WTC11 (cell line): ENCODE results near the gene GPD1. TPM values are rescaled to one million over a fixed set of nuclear protein-coding genes. Genes with fewer than 3 reads are reported as not detected.

Source experiments
- ATAC-seq: fragments of 200-7000 bp; cut with Tn5 transposase; 2 replicates; pipeline ENCODE4 v1.10.0; 2021; ENCODE audit warnings: mild to moderate bottlenecking, moderate library complexity
- CTCF ChIA-PET: fragments of 300-600 bp; sonication (Branson Sonifier 250); formaldehyde crosslinking; loops from one replicate; lab custom pipeline; 2021; ENCODE audit warnings: antibody characterized with exemption; lab: Charles Lee
- POLR2A ChIA-PET: fragments of 350-600 bp; sonication (Branson Sonifier 250); formaldehyde crosslinking; loops from one replicate; lab custom pipeline; 2021; ENCODE audit warnings: antibody characterized with exemption; lab: Charles Lee
- DNase-seq: peaks from one replicate; pipeline ENCODE4 v3.0.0; 2021; ENCODE audit warnings: low spot score
- H3K27ac Mint-ChIP-seq: 2 replicates; pipeline ENCODE4 v1.8.0; 2021; ENCODE audit warnings: mixed read lengths
- H3K27me3 Mint-ChIP-seq: 2 replicates; pipeline ENCODE4 v1.8.0; 2021; ENCODE audit warnings: low read depth, mild to moderate bottlenecking, moderate library complexity, mixed read lengths
- H3K36me3 Mint-ChIP-seq: 2 replicates; pipeline ENCODE4 v1.8.0; 2021; ENCODE audit warnings: mixed read lengths
- H3K4me1 Mint-ChIP-seq: 2 replicates; pipeline ENCODE4 v1.8.0; 2022; ENCODE audit warnings: mixed read lengths
- H3K4me3 Mint-ChIP-seq: 2 replicates; pipeline ENCODE4 v1.8.0; 2021; ENCODE audit warnings: mild to moderate bottlenecking, moderate library complexity, mixed read lengths
- H3K9me3 Mint-ChIP-seq: 2 replicates; pipeline ENCODE4 v1.8.0; 2021; ENCODE audit warnings: mixed read lengths
- CBFB ChIP-seq: sonication (generic); formaldehyde crosslinking; IDR thresholded peaks from 2 replicates; pipeline ENCODE4 v1.8.1; 2022; ENCODE audit warnings: mild to moderate bottlenecking, low read depth, missing genetic modification reagents
- CREB1 ChIP-seq: sonication (generic); formaldehyde crosslinking; IDR thresholded peaks from 2 replicates; pipeline ENCODE4 v1.8.0; 2023; ENCODE audit warnings: mild to moderate bottlenecking, missing genetic modification reagents
- E2F1 ChIP-seq: sonication (generic); formaldehyde crosslinking; IDR thresholded peaks from 2 replicates; pipeline ENCODE4 v1.8.0; 2022; ENCODE audit warnings: mild to moderate bottlenecking, missing genetic modification reagents
- FOXP1 ChIP-seq: sonication (generic); formaldehyde crosslinking; IDR thresholded peaks from 2 replicates; pipeline ENCODE4 v1.8.0; 2022; ENCODE audit warnings: missing genetic modification reagents, mild to moderate bottlenecking, moderate library complexity, borderline replicate concordance
- JUN ChIP-seq: sonication (generic); formaldehyde crosslinking; IDR thresholded peaks from 2 replicates; pipeline ENCODE4 v1.8.0; 2023; ENCODE audit warnings: mild to moderate bottlenecking, missing genetic modification reagents
- MLX ChIP-seq: sonication (generic); formaldehyde crosslinking; IDR thresholded peaks from 2 replicates; pipeline ENCODE4 v1.8.1; 2023; ENCODE audit warnings: mild to moderate bottlenecking, missing genetic modification reagents, moderate library complexity
- PRDM15 ChIP-seq: sonication (generic); formaldehyde crosslinking; IDR thresholded peaks from 2 replicates; pipeline ENCODE4 v1.8.0; 2022; ENCODE audit warnings: missing genetic modification reagents
- RORB ChIP-seq: fragments of 250-450 bp; sonication (Bioruptor Pico); IDR thresholded peaks from 2 replicates; pipeline ENCODE4 v1.9.0; 2021; ENCODE audit warnings: mild to moderate bottlenecking
- SOX15 ChIP-seq: fragments of 250-450 bp; sonication (Bioruptor Pico); IDR thresholded peaks from 2 replicates; pipeline ENCODE4 v1.9.0; 2021; ENCODE audit warnings: mild to moderate bottlenecking
- TCF7 ChIP-seq: sonication (generic); formaldehyde crosslinking; IDR thresholded peaks from 2 replicates; pipeline ENCODE4 v1.8.0; 2022; ENCODE audit warnings: mild to moderate bottlenecking, low read depth, missing genetic modification reagents, moderate library complexity
- TEAD1 ChIP-seq: sonication (generic); formaldehyde crosslinking; IDR thresholded peaks from 2 replicates; pipeline ENCODE4 v1.8.0; 2022; ENCODE audit warnings: mild to moderate bottlenecking, missing genetic modification reagents
- TEAD4 ChIP-seq: sonication (generic); formaldehyde crosslinking; IDR thresholded peaks from 2 replicates; pipeline ENCODE4 v1.8.0; 2022; ENCODE audit warnings: mild to moderate bottlenecking, missing genetic modification reagents
- ZNF138 ChIP-seq: sonication (generic); formaldehyde crosslinking; conservative IDR thresholded peaks from 2 replicates; pipeline ENCODE4 v1.8.1; 2022; ENCODE audit warnings: mild to moderate bottlenecking, moderate library complexity, missing genetic modification reagents
- ZNF416 ChIP-seq: fragments of 250-450 bp; sonication (Bioruptor Pico); IDR thresholded peaks from 2 replicates; pipeline ENCODE4 v1.9.0; 2021; ENCODE audit warnings: mild to moderate bottlenecking, inconsistent platforms
- ZNF532 ChIP-seq: fragments of 250-450 bp; sonication (Bioruptor Pico); IDR thresholded peaks from 2 replicates; pipeline ENCODE4 v1.9.0; 2021; ENCODE audit warnings: mild to moderate bottlenecking, borderline replicate concordance
- ZNF671 ChIP-seq: fragments of 250-450 bp; sonication (Bioruptor Pico); IDR thresholded peaks from 2 replicates; pipeline ENCODE4 v1.8.0; 2021; ENCODE audit warnings: mild to moderate bottlenecking
- total RNA-seq: library from RNA; stranded (reverse); gene quantifications from 3 replicates; pipeline ENCODE4 v1.2.3, GENCODE V29; 2021
- TF ChIP-seq, protein P1 (sequence below): fragments of 250-450 bp; sonication (Bioruptor Pico); IDR thresholded peaks from 2 replicates; pipeline ENCODE4 v1.8.0; 2021; ENCODE audit warnings: mild to moderate bottlenecking

GPD1 gene
- total RNA-seq, 1 experiment from 2014 or later, result 0.77 TPM

DNA sequence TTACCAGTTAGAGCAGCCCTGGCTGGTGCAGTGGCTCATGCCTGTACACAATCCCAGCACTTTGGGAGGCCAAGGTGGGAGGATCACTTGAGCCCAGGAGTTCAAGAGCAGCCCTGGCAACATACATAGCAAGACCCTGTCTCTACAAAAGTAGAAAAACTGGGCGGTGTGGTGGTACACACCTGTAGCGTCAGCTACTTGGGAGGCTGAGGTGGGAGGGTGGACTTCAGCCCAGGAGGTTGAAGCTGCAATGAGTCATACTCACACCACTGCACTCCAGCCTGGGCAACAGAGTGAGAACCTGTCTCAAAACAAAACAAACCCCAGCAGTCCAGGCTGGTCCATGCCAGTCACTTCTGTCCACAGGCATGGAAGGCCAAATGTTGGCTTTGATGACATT, 15.6 kb downstream of the GPD1 start:
- no peak for ATAC-seq
- no peak overlapping the region for H3K4me3 Mint-ChIP-seq
- TF ChIP-seq, protein P1, sequence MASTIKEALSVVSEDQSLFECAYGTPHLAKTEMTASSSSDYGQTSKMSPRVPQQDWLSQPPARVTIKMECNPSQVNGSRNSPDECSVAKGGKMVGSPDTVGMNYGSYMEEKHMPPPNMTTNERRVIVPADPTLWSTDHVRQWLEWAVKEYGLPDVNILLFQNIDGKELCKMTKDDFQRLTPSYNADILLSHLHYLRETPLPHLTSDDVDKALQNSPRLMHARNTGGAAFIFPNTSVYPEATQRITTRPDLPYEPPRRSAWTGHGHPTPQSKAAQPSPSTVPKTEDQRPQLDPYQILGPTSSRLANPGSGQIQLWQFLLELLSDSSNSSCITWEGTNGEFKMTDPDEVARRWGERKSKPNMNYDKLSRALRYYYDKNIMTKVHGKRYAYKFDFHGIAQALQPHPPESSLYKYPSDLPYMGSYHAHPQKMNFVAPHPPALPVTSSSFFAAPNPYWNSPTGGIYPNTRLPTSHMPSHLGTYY (CRISPR knock-in tag), result no peak
- TF ChIP-seq TEAD1, result no peak
- TF ChIP-seq RORB (CRISPR knock-in tag), result no peak
- no peak for TF ChIP-seq TEAD4 (CRISPR knock-in tag)
- no peak for TF ChIP-seq ZNF138
- no peak for TF ChIP-seq MLX (CRISPR knock-in tag)
- no peak for TF ChIP-seq SOX15 (CRISPR knock-in tag)
- no peak for TF ChIP-seq E2F1
- no peak for TF ChIP-seq ZNF416
- TF ChIP-seq CBFB, result no peak
- TF ChIP-seq TCF7, result no peak
- TF ChIP-seq JUN (CRISPR knock-in tag), result no peak
- no peak for TF ChIP-seq ZNF671 (CRISPR knock-in tag)
- no peak for TF ChIP-seq ZNF532 (CRISPR knock-in tag)
- TF ChIP-seq PRDM15 (CRISPR knock-in tag), result no peak
- no peak for TF ChIP-seq CREB1 (CRISPR knock-in tag)
- TF ChIP-seq FOXP1 (CRISPR knock-in tag), result no peak
- no peaks in the 10 kb centered on the region for H3K27me3 Mint-ChIP-seq
- ChIA-PET POLR2A (no interaction called here), CTCF (no interaction called here)
- no peaks in the 10 kb centered on the region; the same call in 1 of the 2 replicates for H3K4me1 Mint-ChIP-seq
- no peaks in the 10 kb centered on the region for H3K9me3 Mint-ChIP-seq
- no peak overlapping the region for H3K27ac Mint-ChIP-seq
- no peaks in the 10 kb centered on the region for H3K36me3 Mint-ChIP-seq
- DNase-seq, result no peak
